Peyer's patch (tissue), 4 donors: ENCODE measurements around the gene FREM3.

Source experiments
- CTCF ChIP-seq, 6 experiments: fragments of 450-650 bp in 4 of 6; fragments of 200-600 bp in 2 of 6; sonication (generic) in 1 of 6; IDR thresholded peaks; one replicate each; pipeline ENCODE4 v1.5.1; 2017 to 2019; ENCODE audit warnings: antibody characterized with exemption in 6 of 6, mild to moderate bottlenecking in 3 of 6, moderate library complexity in 1 of 6
- POLR2A ChIP-seq, 2 donors: fragments of 450-650 bp; IDR thresholded peaks; one replicate each; pipeline ENCODE4 v1.5.1; 2017; ENCODE audit warnings: antibody characterized with exemption in 2 of 2, mild to moderate bottlenecking in 2 of 2, moderate library complexity in 2 of 2

GRCh38 chr4:143700416-143701352, at the start of gene FREM3:
- TF ChIP-seq CTCF (IDR thresholded peaks at IDR 0.05) (no peak), POLR2A (IDR thresholded peaks at IDR 0.05) (no peak)
